IPS-NIHi7 (cell line): ENCODE results near the gene ERGIC1.
"Not testable (repeated sequence)": the region's sequence is repeated elsewhere in the genome, so short reads cannot be mapped to it uniquely, and the experiment has no call there.

Source experiments
- DNase-seq: peaks from one replicate; pipeline ENCODE4 v3.0.0; 2012; ENCODE audit warnings: mixed read lengths; ENCODE audit errors: extremely low spot score

The ERGIC1 gene

DNA sequence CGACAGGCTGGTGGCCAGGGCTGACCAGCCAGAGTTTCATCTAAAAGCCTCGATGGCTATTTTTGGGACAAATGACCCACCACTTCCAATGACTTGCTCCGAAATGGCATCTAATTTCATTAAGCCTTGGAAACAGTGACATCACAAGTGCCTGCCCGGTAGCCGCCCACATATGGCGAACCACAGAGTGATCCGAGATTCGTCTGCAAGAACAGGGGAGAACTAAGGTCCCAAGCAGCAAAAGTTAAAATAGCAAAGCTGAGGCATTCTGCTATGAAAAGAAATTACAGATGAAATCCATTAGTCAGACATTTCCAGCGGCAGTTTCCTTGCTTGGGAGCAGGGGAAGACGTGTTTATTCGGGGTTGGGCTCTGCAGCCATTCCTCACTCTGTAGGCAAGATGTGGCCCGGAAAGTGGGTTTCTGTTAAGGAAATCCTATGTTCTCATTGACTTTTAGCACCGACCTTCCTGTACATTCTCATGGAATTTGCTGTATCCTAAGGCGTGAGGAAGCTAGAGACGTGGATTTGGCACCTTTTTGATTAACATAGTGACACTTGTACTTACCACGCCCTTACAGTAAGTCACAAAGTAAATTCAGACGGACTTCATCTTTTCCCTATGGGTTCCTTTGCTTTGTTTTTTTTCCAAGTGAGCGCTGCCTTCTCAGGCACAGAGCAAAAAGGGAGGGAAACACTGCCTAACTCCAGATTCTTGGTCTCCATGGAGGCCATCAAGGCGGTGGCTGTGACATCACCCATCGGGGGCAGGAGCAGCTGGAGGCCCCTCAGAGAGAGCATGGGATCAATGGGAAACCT is 45.1 kb downstream of the ERGIC1 start:
- no peak for DNase-seq

DNA sequence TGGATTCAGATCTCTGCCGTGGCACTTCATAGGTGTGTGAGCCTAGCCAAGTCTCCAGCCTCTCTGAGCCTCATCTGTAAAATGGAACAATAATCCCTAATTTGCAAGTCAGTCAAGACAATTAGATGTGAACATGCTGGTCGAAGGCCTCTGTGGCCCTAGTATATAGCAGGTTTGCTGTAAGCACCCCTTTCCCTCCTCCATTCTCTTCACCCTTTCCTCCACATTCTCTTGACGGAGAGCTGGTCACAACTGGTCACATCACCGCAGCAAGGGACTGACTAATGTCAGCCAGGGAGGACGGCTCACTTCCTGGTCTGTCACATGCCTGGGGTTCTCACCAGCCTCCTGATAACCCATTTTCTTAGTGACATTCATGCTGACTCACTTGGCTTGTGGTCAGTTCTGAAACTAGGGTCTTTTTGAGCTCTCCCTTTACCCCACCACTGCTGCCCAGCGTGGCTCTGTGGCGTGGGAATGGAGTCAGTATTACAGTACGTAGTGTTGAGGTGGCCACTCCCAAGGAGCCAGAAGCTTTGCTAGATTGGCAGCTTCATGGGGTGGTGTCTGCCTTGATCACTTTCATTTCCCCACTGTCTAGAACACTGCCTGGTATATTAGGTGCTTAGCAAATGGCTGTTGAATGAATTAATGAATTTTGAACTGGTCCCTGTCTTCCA is 47.8 kb downstream of the ERGIC1 start:
- DNase-seq, result no peak

DNA sequence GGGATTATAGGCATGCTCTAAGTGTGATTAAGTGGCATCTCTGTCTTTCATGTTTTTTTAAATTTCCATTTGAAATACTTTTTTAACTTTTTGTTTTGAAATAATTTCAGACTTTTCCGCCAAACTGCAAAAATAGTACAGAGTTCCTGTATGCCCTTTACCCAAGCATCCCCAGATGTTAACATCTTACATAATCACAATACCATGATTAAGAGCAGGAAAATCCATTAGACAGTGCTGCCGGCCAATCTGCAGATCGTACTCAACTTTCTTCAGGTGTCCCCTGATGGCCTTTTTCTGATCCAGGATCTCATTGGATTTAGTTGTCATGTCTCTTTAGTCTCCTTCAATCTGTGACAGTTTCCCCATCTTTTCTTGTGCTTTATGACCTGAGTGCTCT is 49.0 kb downstream of the ERGIC1 start:
- no peak for DNase-seq

DNA sequence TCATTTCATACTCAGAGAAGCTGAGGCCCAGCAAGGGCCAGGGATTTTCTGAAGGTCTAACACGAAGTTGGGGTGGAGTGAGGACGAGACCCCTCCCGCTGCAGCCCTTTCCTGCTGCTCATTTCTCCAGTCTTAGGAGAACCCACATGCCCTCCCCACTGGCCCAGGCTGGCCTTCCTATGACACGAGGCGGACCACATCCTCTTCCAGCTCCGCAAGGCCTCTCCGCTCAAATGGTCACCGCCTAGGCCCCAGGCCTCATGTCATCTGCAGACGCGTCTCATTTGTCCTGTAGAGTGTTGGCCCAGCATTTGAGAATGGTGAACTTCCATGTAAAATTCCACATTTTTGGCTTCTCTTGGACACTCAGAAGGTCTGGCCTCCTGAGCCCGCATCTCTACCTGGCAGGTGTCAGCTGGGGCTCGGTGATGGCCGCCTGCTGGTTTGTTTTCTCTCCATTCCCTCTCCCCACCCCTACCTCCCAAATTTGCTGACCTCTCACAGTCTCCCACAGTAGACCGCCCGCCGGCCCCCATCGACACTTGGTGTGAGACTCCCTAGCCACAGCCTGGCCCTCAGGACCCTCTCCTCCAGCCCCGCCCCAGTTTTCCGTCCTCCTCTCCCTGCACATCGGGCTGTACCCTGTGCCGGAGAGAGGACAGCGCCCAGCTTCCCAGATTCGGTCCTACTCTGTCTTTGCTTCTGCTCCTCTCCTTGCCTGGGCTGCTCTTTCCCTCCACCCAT is 51.7 kb downstream of the ERGIC1 start:
- DNase-seq, result no peak

DNA sequence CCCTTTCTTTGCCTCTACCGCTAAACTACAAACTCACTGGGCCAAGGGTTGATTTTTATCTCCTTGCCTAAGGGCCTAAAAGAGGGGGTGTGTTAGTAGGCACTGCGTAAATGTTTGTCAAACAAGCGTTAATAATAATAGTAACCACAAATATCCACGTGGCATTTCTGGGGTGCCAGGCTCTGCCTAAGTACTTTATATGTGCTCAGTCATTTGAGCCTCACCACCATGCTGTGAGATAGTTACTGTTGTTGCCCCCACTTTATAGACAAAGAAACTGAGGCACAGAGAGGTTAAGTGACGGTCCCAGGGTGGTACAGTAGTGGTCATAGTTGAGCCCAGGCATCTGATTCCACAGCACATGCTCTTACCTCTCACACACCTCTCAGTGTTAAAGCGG is 52.4 kb downstream of the ERGIC1 start:
- DNase-seq, result no peak

DNA sequence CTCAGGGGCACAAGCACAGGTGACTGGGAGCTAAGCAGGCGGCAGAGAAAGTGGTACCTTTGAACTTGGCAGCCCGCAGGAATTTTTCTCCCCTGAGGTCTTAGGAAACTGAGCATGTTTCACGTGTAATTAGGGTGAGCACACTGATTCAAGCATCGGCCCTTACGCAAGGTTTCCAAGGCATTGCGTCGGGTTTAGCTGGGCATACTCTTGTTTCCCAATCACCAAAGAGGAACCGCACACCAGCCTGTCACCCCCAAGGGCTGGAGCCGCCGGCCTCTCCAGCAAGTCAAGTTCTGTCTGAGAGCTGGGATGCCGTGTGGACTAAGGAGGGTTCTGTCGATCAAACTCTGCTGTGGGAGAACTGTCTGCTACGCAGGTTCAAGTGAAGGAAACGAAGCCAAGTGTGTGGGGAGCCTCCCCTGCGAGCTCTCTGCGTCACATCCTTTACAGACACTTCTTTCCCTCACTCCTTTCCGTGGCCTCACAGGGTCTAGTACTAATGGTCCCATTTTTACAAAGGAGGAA is 53.0 kb downstream of the ERGIC1 start:
- DNase-seq, result no peak

DNA sequence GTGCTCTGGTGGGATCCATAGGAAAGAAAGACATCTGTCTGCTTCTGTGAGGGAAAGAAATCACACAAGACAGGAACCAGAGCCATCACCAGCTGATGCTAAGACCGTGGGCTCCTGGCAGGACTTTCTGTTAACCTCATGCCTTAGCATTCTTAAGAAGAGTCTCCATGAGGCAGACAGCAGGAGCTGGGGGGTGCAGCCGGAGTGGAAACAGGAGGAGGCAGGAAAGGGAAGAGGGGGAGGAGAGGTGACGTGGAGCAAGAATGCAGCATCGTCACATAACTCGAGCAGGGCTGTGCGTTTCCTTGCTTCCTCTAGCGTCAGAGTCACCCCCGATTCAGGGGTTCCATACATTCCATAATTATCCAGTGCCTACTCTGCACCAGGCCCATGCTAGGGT is 53.6 kb downstream of the ERGIC1 start:
- no peak for DNase-seq

DNA sequence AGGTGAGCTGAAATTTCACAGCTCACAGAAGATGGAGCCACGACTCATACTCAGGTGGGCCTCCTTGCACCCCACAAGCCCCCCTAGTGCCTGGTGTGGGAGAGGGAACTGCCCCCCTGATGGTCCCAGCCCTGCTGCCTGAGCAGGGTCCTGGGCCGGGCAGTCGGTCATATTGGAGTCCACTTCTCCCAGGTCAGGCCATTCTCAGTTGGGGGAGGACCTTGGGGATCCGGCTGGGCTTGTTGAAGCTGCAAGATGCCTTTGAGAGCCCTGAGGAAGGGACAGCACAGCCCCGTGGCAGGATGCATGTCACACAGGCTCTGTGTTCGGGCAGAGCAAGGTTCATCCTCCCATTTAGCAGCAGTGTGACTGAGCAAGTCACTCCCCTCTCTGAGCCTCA is 56.6 kb downstream of the ERGIC1 start:
- no peak for DNase-seq

DNA sequence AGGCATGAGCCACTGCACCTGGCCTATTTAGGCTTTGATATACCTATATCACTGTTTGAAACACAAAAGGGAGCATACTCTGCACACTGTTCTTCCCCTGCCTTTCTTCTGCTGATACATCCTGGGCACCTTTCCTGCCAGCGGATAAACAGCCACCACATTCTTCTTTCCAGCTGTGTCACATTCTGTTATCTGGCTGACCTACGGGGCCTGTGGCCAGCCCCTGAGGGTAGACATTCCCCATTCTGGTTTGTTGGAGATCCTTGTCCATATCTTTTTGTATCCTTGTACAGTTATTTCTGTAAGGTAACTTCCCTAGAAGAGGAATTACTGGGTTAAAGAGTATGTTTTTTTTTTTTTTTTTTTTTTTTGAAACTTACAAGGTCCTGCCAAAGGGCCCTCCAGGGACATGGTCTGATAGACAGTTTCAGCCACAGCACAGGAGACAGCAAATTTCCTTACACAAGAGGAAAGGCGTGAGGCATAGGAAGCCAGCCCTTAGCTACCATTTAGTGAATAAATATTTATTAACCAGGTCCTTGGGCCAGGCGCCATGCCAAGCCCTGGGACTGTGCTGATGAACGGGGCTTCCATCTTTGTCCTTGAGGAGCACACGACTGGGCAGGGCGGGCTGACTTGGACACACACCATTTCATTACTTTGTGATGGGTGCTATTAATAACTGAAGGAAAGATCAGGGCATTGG is 57.8 kb downstream of the ERGIC1 start:
- no peak for DNase-seq

DNA sequence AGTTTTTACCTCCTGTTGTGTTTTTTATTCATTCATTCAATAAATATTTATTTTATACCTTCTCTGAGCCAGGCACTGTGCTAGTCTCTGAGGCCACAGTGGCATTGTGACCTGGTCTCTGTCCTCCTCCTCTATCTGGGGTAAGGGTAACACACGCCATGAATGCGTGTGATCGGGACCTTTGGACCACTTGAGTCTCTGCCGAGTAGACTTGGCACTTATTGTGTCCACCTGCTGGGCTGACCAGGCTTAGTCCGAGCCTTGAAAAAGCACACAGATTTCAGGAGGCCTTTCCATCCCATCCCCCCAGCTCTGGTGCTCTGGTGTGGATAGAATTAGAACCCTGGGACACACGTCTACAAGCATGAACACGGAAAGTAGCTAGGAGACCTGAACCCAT is 58.7 kb downstream of the ERGIC1 start:
- DNase-seq, result no peak

DNA sequence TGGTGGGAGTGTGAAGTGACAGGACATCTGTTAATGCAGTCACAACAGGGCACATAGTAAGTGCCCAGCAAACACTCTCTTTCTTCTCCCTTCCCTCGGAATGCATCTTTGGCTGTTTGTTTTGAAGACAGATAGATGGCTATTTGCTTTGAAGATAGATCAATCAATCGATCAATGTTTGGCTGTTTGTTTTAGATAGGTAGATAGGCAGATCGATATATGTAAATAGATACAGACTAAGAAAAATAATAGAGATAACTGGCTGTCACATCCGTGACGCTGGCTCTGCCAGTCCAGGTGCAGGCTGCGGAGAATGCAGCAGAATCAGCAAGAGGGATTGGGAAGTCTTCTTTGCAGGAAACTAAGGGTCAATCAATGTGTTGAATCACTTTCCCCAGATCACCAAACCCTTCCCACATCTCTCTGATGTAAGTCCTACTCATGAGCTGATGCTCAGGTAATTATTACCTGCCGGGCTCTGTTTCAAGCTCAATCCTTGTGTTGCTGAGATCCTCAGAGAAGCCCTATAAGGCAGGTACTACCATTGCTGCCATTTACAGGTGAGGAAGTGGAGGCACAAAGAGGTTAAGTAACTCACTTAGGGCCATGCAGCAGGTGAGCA is 60.8 kb downstream of the ERGIC1 start:
- DNase-seq, result no peak

DNA sequence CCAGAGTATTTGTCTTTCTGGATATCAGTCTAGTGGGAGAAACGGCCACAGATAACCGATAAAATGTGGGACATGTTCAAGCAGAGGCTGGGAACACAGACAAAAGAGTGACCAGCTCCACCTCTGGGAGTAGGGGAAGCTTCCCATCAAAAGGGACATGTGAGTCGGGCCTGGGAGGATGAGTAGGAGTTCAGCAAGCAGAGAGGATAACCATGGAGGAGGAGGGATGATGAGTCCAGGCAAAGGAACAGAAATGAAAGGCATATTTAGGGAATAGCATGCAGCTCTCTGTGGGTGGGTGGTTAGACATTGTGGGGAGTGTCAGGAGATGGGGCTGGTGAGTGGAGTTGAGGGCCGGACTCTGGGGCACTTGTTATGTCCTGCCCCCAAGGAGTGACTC is 61.5 kb downstream of the ERGIC1 start:
- DNase-seq, result no peak

DNA sequence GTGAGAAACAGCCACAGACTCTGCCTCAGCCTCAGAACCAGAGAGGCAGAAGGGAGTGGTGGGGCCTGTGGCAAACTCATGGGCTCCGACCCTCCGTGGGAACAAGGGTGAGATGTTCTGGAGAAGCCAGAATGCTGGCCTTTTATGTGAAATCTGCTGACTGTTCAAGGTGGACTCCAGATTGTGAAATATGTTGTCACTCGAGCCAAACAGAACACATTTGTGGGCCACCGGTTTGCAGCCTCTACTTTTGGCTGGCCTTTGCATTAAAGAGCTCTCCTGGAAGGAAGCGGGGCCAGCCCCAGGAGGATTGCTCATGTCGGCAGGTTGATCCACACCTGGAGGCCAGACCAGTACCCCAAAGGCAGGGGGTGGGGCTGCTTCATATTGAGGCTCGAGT is 62.4 kb downstream of the ERGIC1 start:
- no peak for DNase-seq

DNA sequence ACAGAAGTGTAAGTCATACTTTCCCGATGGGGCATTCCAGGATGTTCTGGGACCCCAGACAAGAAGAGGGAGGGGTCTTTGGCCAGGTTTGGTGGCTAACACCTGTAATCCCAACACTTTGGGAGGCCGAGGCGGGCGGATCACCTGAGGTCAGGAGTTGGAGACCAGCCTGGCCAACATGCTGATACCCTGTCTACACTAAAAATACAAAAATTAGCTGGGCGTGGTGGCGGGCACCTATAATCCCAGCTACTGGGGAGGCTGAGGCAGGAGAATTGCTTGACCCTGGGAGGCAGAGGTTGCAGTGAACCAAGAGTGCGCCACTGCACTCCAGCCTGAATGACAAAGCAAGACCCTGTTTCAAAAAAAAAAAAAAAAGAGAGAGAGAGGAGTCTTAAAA is 63.0 kb downstream of the ERGIC1 start:
- DNase-seq, result not testable (repeated sequence)

DNA sequence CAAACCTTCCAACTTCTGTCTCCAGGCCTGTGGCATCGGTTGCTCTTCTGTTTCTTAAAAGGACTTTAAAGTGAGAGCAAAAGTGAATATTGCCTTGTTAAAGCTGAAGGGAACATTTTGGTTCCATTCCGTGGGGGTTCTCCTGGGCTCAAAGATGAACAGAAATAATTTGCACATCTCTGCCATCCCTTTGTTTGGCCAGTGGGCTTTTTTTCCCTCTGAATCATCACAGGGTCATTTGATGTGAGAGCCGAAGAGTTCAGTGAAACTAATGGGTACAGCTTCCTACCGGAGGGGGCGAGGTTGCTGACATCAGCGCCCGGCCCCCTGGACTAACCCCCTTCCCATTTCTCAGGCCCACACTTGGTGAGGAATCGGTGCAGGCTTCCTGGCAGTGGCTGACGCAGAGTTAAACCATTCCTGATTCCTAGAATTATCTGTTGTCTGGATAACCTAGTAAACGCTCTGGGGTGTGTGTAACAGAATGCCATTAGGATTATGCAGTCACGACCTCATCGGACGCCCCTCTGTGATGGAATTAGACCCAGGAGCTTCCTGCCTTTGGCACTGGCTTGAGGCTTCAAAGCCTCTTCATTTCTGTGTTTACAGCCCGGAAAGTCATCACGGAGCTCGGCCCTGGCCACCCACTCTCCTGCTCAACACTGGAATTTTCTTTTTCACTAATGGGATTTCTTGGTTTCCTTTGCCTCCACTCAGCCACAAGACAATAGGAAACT is 63.6 kb downstream of the ERGIC1 start:
- DNase-seq, result no peak

DNA sequence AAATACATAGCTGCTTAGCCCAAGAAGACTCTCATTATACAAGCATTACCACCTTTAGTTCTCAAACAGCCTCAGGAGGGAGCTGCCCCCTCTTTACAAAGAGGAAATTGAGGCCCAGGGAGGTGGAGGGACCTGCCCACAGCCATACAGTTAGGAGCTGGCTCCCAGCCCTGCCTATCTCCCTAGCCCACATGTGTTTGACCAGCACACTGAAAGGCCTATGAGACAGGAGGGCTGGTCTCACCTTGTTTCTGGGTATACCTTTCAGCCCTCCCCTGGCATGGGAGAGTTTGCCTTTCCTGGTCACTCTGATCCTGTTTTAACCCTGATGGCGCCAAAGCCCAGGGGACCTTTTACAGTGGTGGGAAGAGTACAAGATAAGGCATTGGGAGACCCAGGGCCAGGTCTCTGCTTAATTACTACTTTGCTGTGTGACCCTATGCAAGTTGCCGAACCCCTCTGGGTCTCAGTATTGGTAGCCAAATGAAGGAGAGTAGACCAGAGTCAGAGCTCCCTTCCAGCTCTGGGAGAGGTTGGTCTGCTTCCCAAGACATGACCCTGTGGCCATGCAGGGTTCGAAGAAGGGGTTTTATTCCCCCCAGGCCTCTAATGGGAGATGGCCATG is 64.3 kb downstream of the ERGIC1 start:
- DNase-seq, result no peak

DNA sequence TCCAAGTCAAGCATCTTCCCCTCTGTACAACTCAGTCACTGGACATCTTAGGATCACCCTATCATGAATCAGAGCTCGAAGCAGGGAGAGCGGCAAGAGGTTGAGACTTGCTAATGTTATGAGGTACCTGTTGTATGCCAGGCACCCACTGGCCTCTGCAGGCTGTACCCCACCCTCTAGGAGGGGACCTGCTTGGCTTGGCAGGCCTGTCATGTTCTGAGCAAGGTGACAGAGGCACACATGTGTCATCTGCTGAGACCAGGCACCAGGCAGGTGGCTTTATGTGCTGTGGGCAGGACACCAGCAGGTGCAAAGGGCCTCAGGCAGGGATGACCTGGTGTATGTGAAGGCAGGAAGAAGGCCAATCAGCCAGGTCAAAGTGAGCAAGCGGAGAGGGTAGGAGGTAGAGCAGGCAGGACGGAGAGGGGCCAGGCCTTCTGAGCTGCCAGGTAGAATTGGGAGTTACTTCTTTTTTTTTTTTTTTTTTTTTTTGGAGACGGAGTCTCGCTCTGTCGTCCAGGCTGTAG is 64.9 kb downstream of the ERGIC1 start:
- DNase-seq, result no peak

DNA sequence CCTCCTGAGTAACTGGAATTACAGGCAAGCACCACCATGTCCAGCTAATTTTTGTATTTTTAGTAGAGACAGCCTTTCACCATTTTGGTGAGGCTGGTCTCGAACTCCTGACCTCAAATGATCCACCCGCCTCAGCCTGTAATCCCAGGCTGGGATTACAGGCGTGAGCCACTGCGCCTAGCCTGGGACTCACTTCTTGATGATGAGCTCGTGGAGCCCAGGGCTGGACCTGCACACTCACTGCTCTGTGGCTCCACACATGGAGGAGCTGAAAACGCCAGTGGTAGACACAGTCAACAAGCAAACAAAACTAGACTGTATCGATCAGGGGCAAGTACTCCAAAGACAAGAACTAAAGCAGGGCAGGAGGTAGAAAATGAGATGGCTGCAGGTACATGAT is 65.4 kb downstream of the ERGIC1 start:
- no peak for DNase-seq

DNA sequence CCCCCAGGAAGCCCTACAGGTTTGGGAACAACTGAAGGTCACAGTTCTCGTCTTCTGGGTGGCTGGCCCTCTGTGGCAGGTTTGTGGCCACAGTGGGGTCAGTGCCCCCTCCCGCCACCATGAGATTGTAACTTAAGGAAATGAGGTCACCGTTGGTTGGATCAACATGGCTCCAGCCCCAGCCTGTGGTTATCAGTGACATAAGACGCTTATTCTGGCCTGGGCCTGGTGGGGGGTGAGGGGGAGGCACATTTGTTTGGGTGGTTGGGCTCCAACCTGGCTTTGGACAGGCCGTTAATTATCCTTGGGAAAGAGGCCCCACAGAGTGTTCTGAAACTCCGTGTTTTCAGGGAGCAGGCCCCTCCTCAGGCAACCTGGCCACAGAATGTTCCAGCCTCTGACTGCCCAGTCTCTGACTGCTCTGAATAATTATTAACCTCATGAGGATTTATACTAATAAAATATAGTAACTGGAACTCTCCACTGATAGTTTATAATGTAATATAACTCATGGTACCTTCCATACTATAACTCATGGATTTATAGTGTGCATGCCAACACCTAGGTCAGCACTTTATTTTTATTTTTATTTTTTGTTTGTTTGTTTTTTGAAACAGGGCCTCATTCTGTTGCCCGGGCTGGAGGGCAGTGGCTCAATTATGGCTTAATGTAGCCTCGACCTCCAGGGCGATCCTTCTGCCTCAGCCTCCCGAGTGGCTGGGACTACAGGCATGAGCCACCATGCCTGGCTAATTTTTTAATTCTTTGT is 67.1 kb downstream of the ERGIC1 start:
- DNase-seq, result no peak
